GM21619 (cell line): Measurements from ENCODE around the gene CYP1B1.
A peak's percentile ranks its signal among the peaks of the same experiment; 100 is the strongest.

Experiments used
- ATAC-seq: cut with Tn5 transposase; IDR thresholded peaks from one replicate; pipeline ENCODE4 v1.9.1; 2021; ENCODE audit not compliant: unreplicated experiment

The CYP1B1 gene

DNA sequence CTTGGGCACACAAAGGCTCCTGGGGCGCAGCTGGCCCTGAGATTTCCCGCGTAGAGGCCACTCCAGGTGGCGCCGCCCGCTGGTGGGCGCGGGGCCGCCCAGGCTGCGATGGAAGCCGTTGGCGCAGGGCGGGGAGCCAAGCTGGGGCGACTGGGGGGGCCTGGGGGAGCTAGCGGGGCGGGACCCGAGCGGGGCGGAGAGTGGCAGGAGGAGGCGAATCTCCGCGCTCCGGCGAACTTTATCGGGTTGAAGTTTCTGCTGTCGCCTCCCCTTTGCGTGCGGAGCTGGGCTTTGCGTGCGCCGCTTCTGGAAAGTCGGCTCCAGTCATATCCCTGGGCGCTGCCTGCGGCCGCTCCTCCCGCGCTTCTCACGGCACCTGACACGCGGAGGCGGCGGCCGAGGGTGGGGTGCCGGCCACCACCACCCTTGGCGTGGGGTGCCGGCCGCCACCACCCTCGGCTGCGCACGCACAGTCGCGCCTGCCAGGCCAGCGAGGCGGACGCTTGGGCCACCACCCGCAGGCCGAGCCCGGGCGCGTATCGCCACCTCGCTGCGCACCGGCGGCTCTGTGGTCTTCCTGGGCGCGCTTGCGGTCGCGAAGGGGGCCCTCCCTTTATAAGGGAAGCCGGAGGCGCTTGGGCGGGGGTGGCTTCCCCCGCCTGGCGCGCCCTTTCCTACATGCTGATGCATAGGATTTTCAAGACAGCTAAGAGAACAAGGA, 919 bp upstream of the CYP1B1 start:
- peak; percentile 52 for ATAC-seq

- ATAC-seq, result peak; percentile 53
Observed at GRCh38 chr2:38076152-38076709, 280 bp upstream of the CYP1B1 start.

DNA sequence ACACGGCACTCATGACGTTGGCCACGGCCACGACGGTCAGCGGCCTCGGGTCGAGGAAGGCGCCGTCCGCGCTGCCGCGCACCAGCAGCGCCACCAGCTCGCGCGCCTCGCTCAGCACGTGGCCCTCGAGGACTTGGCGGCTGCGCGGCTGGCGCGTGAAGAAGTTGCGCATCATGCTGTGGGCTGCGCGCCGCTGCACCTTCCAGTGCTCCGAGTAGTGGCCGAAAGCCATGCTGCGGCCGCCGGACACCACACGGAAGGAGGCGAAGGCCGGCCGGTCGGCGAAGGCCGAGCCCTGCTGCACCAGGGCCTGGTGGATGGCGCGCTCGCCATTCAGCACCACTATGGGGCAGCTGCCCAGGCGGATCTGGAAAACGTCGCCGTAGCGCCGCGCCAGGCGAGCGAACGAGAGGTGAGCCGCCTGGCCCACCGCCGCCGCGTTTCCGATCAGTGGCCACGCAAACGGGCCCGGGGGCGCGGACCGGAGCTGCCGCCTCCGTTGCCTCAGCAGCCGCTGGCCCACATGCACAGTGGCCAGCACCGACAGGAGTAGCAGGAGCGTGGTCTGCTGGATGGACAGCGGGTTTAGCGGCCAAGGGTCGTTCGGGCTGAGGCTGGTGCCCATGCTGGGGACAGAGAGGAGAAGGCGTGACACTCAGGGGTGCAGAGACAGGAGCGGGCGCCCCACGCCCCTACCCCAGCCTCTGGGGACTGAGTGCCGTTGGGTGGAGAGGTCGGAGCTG, 1.0 kb downstream of the CYP1B1 start:
- ATAC-seq, result no peak

DNA sequence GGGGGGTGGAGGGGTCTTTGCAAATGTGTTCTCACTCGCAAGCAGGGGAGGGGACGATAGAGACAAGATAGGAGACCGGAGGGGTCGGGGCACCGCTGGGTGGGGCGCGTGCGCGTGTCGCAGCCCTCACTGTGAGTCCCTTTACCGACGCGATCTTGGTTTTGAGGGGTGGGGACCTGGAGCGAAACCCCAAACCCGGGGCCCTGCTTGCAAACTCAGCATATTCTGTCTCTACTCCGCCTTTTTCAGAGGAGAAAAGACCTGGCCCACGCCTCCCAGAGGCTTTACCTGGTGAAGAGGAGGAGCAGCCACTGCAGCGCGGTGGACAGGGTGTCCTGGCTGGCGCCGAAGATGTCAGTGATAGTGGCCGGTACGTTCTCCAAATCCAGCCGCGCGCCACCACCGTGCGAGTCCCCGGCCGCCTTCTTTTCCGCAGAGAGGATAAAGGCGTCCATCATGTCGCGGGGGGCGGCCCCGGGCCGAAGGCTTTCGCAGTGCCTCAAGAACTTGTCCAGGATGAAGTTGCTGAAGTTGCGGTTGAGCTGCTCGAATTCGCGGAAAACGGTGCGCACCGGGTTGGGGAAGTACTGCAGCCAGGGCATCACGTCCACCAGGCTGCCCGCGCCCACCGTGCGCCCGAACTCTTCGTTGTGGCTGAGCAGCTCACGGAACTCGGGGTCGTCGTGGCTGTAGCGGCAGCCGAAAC, 1.7 kb downstream of the CYP1B1 start:
- no peak for ATAC-seq

DNA sequence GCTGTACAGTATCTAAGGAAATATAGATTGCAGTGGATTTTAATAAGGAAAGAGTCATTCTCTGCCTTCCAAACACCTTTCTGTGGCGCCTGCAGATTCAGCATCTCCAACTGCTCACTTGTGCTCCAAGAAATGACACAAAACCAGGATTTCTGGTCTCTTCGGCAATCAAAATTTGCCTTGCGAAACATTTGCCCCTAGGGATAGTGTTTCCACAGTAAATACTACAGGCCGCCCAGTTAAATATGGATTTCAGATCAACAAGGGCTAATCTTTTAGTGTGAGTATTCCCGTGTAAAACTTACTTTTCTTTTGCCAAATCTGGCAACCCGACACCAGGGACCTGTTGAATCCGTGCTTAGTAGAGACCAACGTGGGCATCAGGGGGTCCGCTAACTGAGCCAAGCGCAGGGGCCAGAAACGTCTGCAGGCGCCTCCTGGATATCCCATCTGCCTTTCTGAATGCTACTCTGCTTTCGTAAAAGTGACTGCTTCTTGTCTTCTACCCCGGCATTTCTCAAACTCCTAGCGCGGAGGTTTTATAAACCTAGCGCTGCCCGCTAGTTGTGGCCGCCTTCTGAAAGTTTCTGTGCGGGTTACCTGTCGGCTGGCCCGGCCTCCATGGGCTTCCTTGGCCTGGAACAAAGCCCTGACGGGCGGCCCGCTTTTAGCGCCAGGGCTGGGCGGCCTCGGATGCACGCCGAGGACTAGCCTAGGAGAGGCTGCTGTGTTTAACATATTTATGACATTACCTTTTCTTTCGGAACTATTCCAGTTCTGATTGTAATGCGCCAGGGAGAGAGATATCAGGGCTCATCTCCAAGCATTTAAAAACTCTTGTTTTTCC, 2.5 kb downstream of the CYP1B1 start:
- ATAC-seq, result no peak

GRCh38 chr2:38070438-38070837, 5.5 kb downstream of the CYP1B1 start:
- no peak for ATAC-seq

- no peak for ATAC-seq
Observed at GRCh38 chr2:38068234-38068633, 7.7 kb downstream of the CYP1B1 start.

- no peak for ATAC-seq
Observed at GRCh38 chr2:38066421-38067115, 9.4 kb downstream of the CYP1B1 start.

DNA sequence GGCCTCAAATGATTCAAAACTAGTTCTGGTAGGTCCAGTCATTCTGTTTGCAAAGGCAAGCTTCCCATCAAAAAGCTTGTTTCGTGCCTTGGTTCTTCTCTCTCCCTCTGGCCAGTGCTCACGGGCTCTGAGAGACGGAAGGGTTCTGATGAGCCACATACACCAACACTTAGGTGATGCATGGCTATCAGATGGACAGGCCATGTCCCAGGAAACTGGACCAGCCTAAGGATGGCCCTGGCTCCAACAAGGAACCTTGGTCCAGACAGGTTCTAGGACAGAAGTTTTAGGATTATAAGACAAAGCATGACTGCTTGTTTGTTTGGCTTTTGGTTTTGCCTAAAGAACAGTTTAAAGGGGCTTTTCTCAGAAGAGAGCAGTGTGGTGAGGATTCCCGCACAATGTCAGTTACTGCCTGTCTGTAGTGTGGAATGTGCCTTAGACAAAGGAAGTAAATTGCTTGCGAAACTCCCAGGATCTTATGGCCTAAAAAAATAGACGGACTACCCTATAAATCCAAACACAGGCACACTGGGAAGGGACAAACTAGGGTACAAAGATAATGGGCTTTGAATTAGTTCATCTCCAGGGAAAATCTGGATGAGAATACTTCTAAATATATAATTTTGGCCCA, 10.3 kb downstream of the CYP1B1 start:
- ATAC-seq, result no peak

- no peak for ATAC-seq
Observed at GRCh38 chr2:38064801-38065501, 11.0 kb downstream of the CYP1B1 start.

- ATAC-seq, result no peak
Observed at GRCh38 chr2:38060236-38061018, 15.5 kb downstream of the CYP1B1 start.

DNA sequence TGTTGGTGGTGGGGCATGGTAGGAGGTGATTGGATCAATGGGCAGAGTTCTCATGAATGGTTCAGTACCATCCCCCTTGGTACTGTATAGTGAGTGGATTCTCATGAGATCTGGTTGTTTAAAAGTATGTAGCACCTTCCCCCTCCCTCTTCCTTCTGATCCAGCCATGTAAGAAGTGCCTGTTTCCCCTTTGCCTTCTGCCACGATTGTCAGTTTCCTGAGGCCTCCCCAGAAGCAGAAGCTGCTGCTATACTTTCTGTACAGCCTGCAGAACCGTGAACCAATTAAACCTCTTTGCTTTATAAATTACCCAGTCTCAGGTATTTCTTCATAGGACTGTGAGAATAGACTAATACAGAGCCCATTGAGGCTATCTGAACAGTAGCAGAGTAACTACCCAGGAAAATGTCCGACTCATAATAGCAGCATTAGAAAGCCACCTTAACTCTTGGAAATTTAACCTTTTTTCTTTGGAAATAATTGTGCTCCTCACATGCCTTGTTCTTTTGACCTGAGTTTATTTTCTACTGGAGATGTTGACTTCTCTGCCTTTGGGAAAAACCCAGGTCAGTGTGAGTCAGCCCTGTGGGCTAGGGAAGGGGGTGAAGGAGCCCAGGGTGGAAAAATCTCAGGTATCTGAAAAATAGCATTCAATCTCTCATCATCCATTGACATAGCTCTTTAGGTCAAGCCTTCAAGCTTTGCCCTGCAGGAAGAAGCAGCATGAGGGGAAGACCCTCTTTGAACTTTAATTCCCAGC, 18.1 kb downstream of the CYP1B1 start:
- ATAC-seq, result no peak

- no peak for ATAC-seq
Observed at GRCh38 chr2:38056216-38056615, 19.7 kb downstream of the CYP1B1 start.

DNA sequence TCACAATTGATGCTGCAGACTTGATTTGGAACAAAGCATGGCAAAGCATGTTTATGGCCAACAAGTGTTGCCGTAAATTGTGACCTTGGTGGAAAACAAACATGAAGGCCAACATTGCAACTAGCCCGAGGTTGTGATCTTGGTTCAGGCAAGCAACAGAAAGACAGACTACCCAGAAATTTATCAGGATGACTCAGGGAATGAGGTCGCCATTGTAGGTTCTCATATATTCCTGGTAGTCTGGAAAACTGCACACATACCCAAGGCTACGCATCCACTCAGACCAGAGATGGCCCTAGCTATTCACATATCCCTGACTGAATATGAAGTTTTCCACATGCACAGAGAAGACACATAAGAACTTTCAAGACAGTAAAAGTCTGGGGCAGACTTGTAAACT, 30.1 kb downstream of the CYP1B1 start:
- ATAC-seq, result no peak

DNA sequence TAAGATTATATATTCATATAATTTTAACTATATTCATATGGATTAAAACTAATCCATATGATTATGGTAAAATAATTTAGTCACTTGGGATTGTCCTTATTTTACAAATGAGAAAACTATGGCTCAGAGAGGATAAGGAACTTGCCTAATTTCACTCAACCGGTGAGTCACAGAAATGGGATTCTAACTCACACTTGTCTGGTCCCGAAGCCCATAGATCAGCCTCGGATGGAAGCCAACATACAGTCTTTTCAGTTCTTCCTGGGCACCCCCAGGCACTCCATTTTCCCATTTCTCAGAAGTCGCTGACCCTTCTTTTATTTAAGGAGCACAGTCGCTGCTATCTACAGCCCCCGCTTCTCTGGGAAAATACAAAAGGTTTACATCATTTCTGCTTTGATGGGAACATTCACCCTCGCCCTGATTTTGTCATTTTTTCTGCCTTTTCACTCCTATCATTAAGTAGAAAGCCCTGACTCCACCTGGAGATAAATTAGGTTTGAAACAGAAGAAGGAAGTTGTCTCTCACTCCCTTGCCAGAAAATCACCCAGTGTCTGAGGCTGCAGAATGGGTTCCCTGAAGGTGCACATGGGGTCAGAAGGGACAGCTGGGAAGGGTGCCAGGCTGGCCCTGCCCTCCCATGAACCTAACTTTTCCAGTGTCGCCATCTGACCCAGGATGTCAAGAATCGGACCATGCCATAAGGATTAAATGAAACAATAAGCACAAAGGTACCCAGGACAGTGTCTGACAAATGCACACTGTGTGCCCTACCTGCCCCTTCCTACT, 36.6 kb downstream of the CYP1B1 start:
- ATAC-seq, result no peak

- ATAC-seq, result no peak
Observed at GRCh38 chr2:38038682-38039081, 37.3 kb downstream of the CYP1B1 start.
